GM15510 (cell line): Measurements from ENCODE around the gene JMJD1C.

Source experiments
- POLR2A ChIP-seq: IDR thresholded peaks from 3 replicates; pipeline ENCODE4 v1.6.1; 2011; ENCODE audit warnings: borderline replicate concordance; ENCODE audit not compliant: insufficient read length; ENCODE audit errors: extremely low read depth

The JMJD1C gene

DNA sequence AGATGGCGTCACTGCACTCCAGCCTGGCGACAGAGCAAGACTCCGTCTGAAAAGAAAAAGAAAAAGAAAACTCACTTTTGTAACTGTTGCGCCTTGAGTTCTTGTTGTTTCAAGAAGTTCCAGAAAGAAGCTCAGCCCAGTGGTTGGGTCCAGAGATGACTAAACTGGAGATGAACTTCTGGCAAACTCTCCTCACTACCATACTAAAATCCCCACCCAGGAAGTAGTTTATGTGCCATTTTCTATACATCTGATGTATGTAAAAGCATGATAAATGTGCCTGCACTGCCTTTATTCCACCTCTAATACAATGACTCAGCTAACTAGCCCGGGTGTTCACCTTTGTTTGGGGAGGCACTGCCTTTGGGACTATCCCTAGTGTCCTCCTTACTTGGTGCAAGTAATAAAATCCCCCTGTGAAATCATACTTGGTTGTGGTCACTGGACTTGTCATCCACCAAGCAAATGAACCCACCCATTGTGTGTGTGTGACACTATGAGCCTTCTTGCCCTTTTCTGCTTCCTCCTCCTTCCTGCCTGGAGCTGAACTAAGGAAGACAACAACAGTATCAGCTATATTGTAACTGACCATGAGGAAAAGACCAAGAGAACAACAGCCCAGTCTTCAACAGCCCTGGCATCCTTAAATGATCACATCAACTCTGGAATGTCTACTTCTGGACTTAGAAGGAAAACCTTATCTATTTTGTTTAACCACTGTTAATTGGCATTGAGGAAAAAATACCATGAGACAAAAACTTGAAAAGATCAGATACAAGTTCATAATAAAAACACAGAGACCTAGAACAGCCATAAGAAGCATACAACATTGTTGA lies 33.6 kb downstream of the JMJD1C start:
- TF ChIP-seq POLR2A, result no peak

DNA sequence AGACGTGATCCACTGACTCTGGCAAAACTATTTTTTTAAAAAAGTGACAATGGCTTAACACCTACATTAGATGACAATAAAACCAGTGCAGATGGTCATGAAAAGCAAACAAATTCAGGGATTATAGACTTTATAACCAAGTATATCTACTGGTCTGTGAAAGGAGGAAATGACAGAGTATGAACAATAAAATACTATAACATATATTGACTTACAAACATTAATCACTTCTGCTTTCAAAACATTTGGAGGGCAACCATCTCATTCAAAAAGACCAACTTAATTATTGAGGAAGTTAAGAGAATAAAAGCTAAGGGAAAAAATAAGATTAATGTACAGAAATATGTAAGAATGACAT lies 34.8 kb downstream of the JMJD1C start:
- TF ChIP-seq POLR2A, result no peak

GRCh38 chr10:63430091-63430998 lies 35.4 kb downstream of the JMJD1C start:
- TF ChIP-seq POLR2A, result no peak

GRCh38 chr10:63429281-63429680 lies 36.5 kb downstream of the JMJD1C start:
- TF ChIP-seq POLR2A, result no peak

- no peak for TF ChIP-seq POLR2A
Measured at GRCh38 chr10:63427013-63427412, 38.8 kb downstream of the JMJD1C start.

GRCh38 chr10:63425512-63425911 lies 40.3 kb downstream of the JMJD1C start:
- TF ChIP-seq POLR2A, result no peak

DNA sequence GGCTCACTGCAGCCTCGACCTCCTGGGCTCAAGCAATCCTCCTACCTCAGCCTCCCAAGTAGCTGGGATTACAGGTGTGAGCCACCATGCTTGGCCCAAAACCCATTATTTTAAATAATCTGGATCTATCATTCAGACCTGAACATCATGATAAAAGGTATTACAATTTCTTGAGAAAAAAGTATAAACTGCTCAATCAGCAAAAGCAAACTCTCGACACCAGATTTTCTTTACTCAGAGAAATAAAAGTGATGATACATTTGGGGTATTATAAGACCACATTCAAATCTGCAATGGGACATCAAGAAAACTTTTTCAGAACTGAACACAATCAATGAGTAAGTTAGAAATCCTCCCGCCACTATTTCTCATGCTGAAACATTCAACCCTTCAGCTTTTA lies 41.2 kb downstream of the JMJD1C start:
- TF ChIP-seq POLR2A, result no peak

DNA sequence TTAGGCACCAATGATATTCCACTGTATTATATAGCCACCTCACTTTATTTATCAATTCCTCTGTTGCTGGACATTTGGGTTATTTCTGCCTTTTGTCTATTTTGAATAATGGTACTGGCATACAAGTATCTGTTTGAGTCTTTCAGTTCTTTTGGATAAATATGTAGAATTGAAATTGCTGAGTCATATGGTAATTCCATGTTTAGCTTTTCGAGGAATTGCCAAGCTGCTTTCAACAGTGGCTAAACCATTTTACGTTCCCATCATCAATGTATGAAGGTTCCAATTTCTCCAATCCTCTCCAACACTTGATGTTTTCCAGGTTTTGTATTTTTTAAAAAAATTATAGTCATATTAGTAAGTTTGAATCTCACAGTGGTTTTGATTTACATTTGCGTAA lies 42.3 kb downstream of the JMJD1C start:
- no peak for TF ChIP-seq POLR2A

DNA sequence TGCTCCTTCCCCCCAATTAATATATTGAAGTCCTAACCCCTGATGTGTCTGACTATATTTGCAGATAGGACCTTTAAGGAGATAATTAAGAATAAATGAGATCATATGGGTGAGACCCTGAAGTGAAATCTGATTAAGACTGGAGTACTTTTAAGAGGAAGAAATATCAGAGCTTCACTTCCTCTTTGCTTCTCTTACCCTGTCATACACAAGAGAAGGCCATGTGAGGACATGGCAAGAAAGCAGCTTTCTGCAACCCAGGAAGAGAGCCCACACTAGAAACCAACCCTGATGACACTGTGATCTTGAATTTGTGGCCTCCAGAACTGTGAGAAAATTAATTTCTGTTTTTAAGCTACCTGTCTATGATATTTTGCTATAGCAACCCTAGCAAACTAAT lies 44.2 kb downstream of the JMJD1C start:
- no peak for TF ChIP-seq POLR2A

GRCh38 chr10:63416376-63416775 lies 49.4 kb downstream of the JMJD1C start:
- no peak for TF ChIP-seq POLR2A

GRCh38 chr10:63415640-63416244 lies 50.0 kb downstream of the JMJD1C start:
- no peak for TF ChIP-seq POLR2A

- no peak for TF ChIP-seq POLR2A
Measured at GRCh38 chr10:63414481-63415260, 51.1 kb downstream of the JMJD1C start.

- no peak for TF ChIP-seq POLR2A
Measured at GRCh38 chr10:63413429-63413828, 52.3 kb downstream of the JMJD1C start.

DNA sequence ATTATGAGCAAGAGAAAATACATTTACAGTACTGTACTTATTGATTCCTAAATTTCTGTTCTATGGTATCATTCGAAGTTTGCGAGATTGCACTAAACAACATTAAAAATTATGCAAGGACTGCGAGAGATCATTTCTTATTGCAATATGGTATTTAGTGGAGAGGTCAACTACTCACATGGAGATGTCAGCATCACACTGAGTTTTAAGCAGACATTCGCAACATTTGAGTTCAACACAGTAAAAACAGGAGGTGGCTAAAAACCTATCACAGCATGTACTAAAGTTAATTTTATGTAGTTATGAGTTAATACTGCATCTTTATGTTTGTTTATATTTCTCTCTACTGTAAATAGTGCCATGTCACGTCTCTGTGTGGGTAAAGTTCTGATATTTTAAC lies 53.5 kb downstream of the JMJD1C start:
- no peak for TF ChIP-seq POLR2A
